Neural cell (in vitro differentiated cells): Measurements from ENCODE around the gene MAGIX. TPM values are rescaled to one million over a fixed set of nuclear protein-coding genes. Genes with fewer than 3 reads are reported as not detected.

Source experiments
- H2AFZ ChIP-seq: fragments of 200-600, 300-800 bp; sonication (generic), shearing (Covaris generic); 2 replicates; pipeline ENCODE4 v1.6.0; 2014; ENCODE audit warnings: low read depth, mild to moderate bottlenecking, antibody characterized with exemption, low read length, moderate library complexity
- H3F3A ChIP-seq: fragments of 200-600 bp; shearing (Covaris generic); 2 replicates; pipeline ENCODE4 v1.6.1; 2016; ENCODE audit warnings: mild to moderate bottlenecking, moderate library complexity, mixed read lengths, antibody characterized with exemption, low read length; ENCODE audit not compliant: insufficient read depth, poor library complexity, severe bottlenecking
- H3K27ac ChIP-seq: fragments of 200-600, 300-800 bp; sonication (generic), shearing (Covaris generic); 2 replicates; pipeline ENCODE4 v1.5.1; 2014; ENCODE audit warnings: mild to moderate bottlenecking, low read length, moderate library complexity
- H3K27me3 ChIP-seq: fragments of 300-800, 200-600 bp; sonication (generic), shearing (Covaris generic); 2 replicates; pipeline ENCODE4 v1.6.0; 2014; ENCODE audit warnings: mild to moderate bottlenecking, low read depth, low read length, moderate library complexity; ENCODE audit not compliant: insufficient read depth
- H3K36me3 ChIP-seq: fragments of 300-800, 200-600 bp; sonication (generic), shearing (Covaris generic); 2 replicates; pipeline ENCODE4 v1.5.1; 2014; ENCODE audit warnings: mild to moderate bottlenecking, antibody characterized with exemption, low read length, moderate library complexity; ENCODE audit not compliant: insufficient read depth
- H3K4me2 ChIP-seq: fragments of 300-800, 200-600 bp; sonication (generic), shearing (Covaris generic); 2 replicates; pipeline ENCODE4 v1.6.0; 2014; ENCODE audit warnings: mild to moderate bottlenecking, low read length
- H3K4me3 ChIP-seq: fragments of 300-800, 200-600 bp; sonication (generic), shearing (Covaris generic); 2 replicates; pipeline ENCODE4 v1.5.1; 2014; ENCODE audit warnings: mild to moderate bottlenecking, low read length, moderate library complexity
- H3K79me2 ChIP-seq: fragments of 200-600 bp; shearing (Covaris generic); replicated peaks from 2 replicates; pipeline ENCODE4 v1.6.0; 2014; ENCODE audit warnings: mild to moderate bottlenecking, low read length, moderate library complexity; ENCODE audit not compliant: insufficient read depth
- H3K9ac ChIP-seq: fragments of 300-800, 200-600 bp; sonication (generic), shearing (Covaris generic); 2 replicates; pipeline ENCODE4 v1.6.1; 2016; ENCODE audit warnings: mild to moderate bottlenecking, low read length, mixed read lengths
- H3K9me2 ChIP-seq: fragments of 200-600 bp; shearing (Covaris generic); 2 replicates; pipeline ENCODE4 v1.6.1; 2016; ENCODE audit warnings: mild to moderate bottlenecking, low read length, mixed read lengths; ENCODE audit not compliant: insufficient read depth
- H3K9me3 ChIP-seq: fragments of 200-600, 300-800 bp; sonication (generic), shearing (Covaris generic); 2 replicates; pipeline ENCODE4 v1.6.1; 2016; ENCODE audit warnings: mild to moderate bottlenecking, mixed run types, low read length, moderate library complexity, mixed read lengths
- H4K20me1 ChIP-seq: fragments of 200-600 bp; shearing (Covaris generic); 2 replicates; pipeline ENCODE4 v1.6.1; 2016; ENCODE audit warnings: mild to moderate bottlenecking, mixed run types; ENCODE audit not compliant: insufficient read depth
- EP300 ChIP-seq: fragments of 450-650 bp; conservative IDR thresholded peaks from 2 replicates; pipeline ENCODE4 v1.6.1; 2014; ENCODE audit warnings: antibody characterized with exemption, mild to moderate bottlenecking, moderate library complexity; ENCODE audit not compliant: poor library complexity, severe bottlenecking
- EZH2 ChIP-seq: fragments of 200-600, 300-800 bp; shearing (Covaris generic), sonication (generic); IDR thresholded peaks from 2 replicates; pipeline ENCODE4 v1.6.1; 2014; ENCODE audit warnings: antibody characterized with exemption, low read length, borderline replicate concordance, mild to moderate bottlenecking; ENCODE audit not compliant: insufficient read depth, poor library complexity, severe bottlenecking
- MXI1 ChIP-seq: fragments of 450-650 bp; conservative IDR thresholded peaks from 2 replicates; pipeline ENCODE4 v1.6.1; 2014; ENCODE audit warnings: antibody characterized with exemption, mild to moderate bottlenecking; ENCODE audit not compliant: poor library complexity, severe bottlenecking
- POLR2AphosphoS5 ChIP-seq: IDR thresholded peaks from 2 replicates; pipeline ENCODE4 v1.6.1; 2012
- RAD21 ChIP-seq: fragments of 450-650 bp; conservative IDR thresholded peaks from 2 replicates; pipeline ENCODE4 v1.6.1; 2014; ENCODE audit warnings: antibody characterized with exemption, mild to moderate bottlenecking, moderate library complexity
- SMC3 ChIP-seq: fragments of 450-650 bp; conservative IDR thresholded peaks from 2 replicates; pipeline ENCODE4 v1.6.1; 2014; ENCODE audit warnings: antibody characterized with exemption, mild to moderate bottlenecking, moderate library complexity; ENCODE audit not compliant: poor library complexity
- TAF1 ChIP-seq: IDR thresholded peaks from 2 replicates; pipeline ENCODE4 v1.6.1; 2012; ENCODE audit warnings: low read depth
- polyA plus RNA-seq: library from polyadenylated mRNA; depleted of rRNA; stranded (reverse); fragments of >200 nt; gene quantifications from 2 replicates; pipeline ENCODE4 v1.2.3, GENCODE V29; 2014
- TF ChIP-seq, protein P1 (sequence below): IDR thresholded peaks from 2 replicates; pipeline ENCODE4 v1.6.1; 2012; ENCODE audit warnings: borderline replicate concordance
- TF ChIP-seq, protein P2 (sequence below): fragments of 450-650 bp; IDR thresholded peaks from 2 replicates; pipeline ENCODE4 v1.5.1; 2014; ENCODE audit warnings: antibody characterized with exemption, mild to moderate bottlenecking, moderate library complexity; ENCODE audit not compliant: poor library complexity, severe bottlenecking

MAGIX gene
- polyA plus RNA-seq, 1 donor from 2014 or later = 4.2 TPM

DNA sequence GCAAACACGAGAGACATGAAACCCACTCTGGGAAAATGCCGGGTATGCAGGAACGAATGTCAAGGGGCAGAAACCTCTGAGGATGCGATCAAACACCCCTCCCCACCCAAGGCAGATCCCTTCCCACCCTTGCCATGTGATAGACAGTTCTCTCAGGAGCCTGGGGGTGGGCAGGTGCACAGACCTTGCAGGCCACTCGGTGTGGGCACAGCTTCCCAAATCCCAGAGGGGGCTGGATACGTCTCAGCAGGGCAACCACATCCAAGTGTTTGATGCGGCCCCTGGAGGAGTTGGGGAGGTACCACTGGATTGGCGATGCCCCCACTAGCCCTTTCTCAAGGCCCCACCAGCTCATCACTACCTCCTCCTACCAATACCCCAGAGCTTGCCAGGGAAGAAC, 47.8 kb downstream of the MAGIX start:
- no peak for TF ChIP-seq TAF1
- TF ChIP-seq EZH2 = no peak
- no peak for TF ChIP-seq SMC3
- TF ChIP-seq EP300 = no peak
- TF ChIP-seq POLR2AphosphoS5 = no peak
- TF ChIP-seq, protein P1, sequence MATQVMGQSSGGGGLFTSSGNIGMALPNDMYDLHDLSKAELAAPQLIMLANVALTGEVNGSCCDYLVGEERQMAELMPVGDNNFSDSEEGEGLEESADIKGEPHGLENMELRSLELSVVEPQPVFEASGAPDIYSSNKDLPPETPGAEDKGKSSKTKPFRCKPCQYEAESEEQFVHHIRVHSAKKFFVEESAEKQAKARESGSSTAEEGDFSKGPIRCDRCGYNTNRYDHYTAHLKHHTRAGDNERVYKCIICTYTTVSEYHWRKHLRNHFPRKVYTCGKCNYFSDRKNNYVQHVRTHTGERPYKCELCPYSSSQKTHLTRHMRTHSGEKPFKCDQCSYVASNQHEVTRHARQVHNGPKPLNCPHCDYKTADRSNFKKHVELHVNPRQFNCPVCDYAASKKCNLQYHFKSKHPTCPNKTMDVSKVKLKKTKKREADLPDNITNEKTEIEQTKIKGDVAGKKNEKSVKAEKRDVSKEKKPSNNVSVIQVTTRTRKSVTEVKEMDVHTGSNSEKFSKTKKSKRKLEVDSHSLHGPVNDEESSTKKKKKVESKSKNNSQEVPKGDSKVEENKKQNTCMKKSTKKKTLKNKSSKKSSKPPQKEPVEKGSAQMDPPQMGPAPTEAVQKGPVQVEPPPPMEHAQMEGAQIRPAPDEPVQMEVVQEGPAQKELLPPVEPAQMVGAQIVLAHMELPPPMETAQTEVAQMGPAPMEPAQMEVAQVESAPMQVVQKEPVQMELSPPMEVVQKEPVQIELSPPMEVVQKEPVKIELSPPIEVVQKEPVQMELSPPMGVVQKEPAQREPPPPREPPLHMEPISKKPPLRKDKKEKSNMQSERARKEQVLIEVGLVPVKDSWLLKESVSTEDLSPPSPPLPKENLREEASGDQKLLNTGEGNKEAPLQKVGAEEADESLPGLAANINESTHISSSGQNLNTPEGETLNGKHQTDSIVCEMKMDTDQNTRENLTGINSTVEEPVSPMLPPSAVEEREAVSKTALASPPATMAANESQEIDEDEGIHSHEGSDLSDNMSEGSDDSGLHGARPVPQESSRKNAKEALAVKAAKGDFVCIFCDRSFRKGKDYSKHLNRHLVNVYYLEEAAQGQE = no peak
- TF ChIP-seq MXI1 = no peak
- TF ChIP-seq, protein P2, sequence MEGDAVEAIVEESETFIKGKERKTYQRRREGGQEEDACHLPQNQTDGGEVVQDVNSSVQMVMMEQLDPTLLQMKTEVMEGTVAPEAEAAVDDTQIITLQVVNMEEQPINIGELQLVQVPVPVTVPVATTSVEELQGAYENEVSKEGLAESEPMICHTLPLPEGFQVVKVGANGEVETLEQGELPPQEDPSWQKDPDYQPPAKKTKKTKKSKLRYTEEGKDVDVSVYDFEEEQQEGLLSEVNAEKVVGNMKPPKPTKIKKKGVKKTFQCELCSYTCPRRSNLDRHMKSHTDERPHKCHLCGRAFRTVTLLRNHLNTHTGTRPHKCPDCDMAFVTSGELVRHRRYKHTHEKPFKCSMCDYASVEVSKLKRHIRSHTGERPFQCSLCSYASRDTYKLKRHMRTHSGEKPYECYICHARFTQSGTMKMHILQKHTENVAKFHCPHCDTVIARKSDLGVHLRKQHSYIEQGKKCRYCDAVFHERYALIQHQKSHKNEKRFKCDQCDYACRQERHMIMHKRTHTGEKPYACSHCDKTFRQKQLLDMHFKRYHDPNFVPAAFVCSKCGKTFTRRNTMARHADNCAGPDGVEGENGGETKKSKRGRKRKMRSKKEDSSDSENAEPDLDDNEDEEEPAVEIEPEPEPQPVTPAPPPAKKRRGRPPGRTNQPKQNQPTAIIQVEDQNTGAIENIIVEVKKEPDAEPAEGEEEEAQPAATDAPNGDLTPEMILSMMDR = no peak
- TF ChIP-seq RAD21 = no peak
- no peaks in the 10 kb centered on the region for H3K36me3 ChIP-seq
- H2AFZ ChIP-seq = no peak overlapping the region
- no peak overlapping the region for H3K4me2 ChIP-seq
- H3F3A ChIP-seq = no peaks in the 10 kb centered on the region
- no peak overlapping the region for H3K27ac ChIP-seq
- no peaks in the 10 kb centered on the region for H3K79me2 ChIP-seq
- H3K9ac ChIP-seq = no peak overlapping the region
- no peak overlapping the region for H3K4me3 ChIP-seq
- H3K9me2 ChIP-seq = no peaks in the 10 kb centered on the region
- no peaks in the 10 kb centered on the region for H4K20me1 ChIP-seq
- H3K27me3 ChIP-seq = no peaks in the 10 kb centered on the region
- H3K9me3 ChIP-seq = no peaks in the 10 kb centered on the region

DNA sequence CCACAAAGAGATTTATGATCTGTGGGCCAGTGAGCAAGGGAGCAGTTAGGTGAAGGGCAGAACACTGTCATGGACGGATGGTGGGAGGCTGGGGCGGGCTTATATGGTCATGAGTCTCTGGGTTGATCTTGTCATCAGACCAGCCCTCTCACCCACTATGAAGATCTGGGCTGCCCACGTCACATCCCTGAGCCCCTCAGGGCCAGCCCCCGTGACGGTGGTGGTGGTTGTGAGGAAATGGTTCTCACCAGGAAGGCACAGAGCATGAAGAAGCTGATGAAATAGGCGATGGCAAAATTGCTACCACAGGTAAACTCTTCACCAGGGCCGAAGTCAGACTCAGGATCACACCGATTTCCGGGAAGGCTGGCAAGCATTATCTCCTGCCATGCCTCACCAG, 48.5 kb downstream of the MAGIX start:
- Histone ChIP-seq H3K79me2 (no peaks in the 10 kb centered on the region), H3K9ac (no peak overlapping the region), H3K4me2 (no peak overlapping the region), H3K36me3 (no peaks in the 10 kb centered on the region), H4K20me1 (no peaks in the 10 kb centered on the region), H3K27ac (no peak overlapping the region), H3F3A (no peaks in the 10 kb centered on the region), H3K9me2 (no peaks in the 10 kb centered on the region), H3K4me3 (no peak overlapping the region), H3K9me3 (no peaks in the 10 kb centered on the region), H3K27me3 (no peaks in the 10 kb centered on the region), H2AFZ (no peak overlapping the region)
- no peak for TF ChIP-seq EP300
- no peak for TF ChIP-seq POLR2AphosphoS5
- no peak for TF ChIP-seq RAD21
- no peak for TF ChIP-seq SMC3
- no peak for TF ChIP-seq MXI1
- no peak for TF ChIP-seq EZH2
- TF ChIP-seq, protein P1 = no peak
- TF ChIP-seq TAF1 = no peak
- TF ChIP-seq, protein P2 = no peak
